Fibroblast of mammary gland (primary cell): Measurements from ENCODE around the gene IFI44.

Experiments
- DNase-seq: peaks from one replicate; pipeline ENCODE4 v3.0.0-alpha.2; 2010; ENCODE audit warnings: low read depth
- H3K4me3 ChIP-seq: 2 replicates; pipeline ENCODE4 v1.5.1; 2011; ENCODE audit warnings: low read depth, mild to moderate bottlenecking, low read length, moderate library complexity; ENCODE audit not compliant: control insufficient read depth
- CTCF ChIP-seq: conservative IDR thresholded peaks from 2 replicates; pipeline ENCODE4 v1.5.1; 2011; ENCODE audit warnings: low read depth, low read length, inconsistent platforms; ENCODE audit not compliant: control insufficient read depth, insufficient read depth

IFI44 gene

GRCh38 chr1:78676347-78676982, 26.8 kb downstream of the IFI44 start:
- DNase-seq: peak; percentile 83
- TF ChIP-seq CTCF: peak; percentile 75
- H3K4me3 ChIP-seq: no peak overlapping the region

DNA sequence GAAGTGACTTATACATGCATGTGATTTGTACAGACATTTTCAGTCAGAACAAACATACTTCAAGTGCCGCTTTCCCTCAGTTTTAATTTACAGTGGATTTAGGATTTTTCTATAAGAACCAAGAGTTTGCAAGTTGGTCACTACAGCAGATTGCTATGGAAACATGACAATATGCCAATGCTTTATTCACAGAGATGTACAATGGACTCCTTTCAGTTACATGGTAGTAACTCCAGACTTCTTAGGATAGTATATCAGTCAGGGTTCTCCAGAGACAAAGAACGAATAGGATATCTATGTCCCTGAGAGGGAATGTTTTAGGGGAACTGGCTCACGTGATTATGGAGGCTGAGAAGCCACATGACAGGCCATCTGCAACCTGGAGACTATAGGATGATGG, 27.4 kb downstream of the IFI44 start:
- DNase-seq: no peak
- no peak for TF ChIP-seq CTCF
- H3K4me3 ChIP-seq: no peak overlapping the region

GRCh38 chr1:78677788-78678187, 28.2 kb downstream of the IFI44 start:
- no peak for TF ChIP-seq CTCF
- DNase-seq: no peak
- no peak overlapping the region for H3K4me3 ChIP-seq

GRCh38 chr1:78678324-78678723, 28.7 kb downstream of the IFI44 start:
- no peak for DNase-seq
- TF ChIP-seq CTCF: no peak
- H3K4me3 ChIP-seq: no peak overlapping the region

- H3K4me3 ChIP-seq: no peak overlapping the region
- no peak for TF ChIP-seq CTCF
- DNase-seq: no peak
Measured at GRCh38 chr1:78681265-78681664, 31.6 kb downstream of the IFI44 start.

GRCh38 chr1:78682496-78682895, 32.9 kb downstream of the IFI44 start:
- peak; percentile 55 for DNase-seq
- no peak overlapping the region for H3K4me3 ChIP-seq
- TF ChIP-seq CTCF: no peak

GRCh38 chr1:78683079-78683478, 33.4 kb downstream of the IFI44 start:
- no peak overlapping the region for H3K4me3 ChIP-seq
- DNase-seq: no peak
- no peak for TF ChIP-seq CTCF
